Skeletal muscle tissue (tissue), 4 donors: ENCODE measurements around the gene DLG5. TPM values are rescaled to one million over a fixed set of nuclear protein-coding genes. Genes with fewer than 3 reads are reported as not detected.
A peak's percentile ranks its signal among the peaks of the same experiment; 100 is the strongest.

Source experiments
- H3K27ac ChIP-seq: one replicate; pipeline ENCODE4 v1.7.0; 2013; ENCODE audit warnings: mild to moderate bottlenecking, low read depth, low read length, inconsistent platforms
- H3K27me3 ChIP-seq, 3 donors: one replicate each; pipeline ENCODE4 v1.7.0; 2013; ENCODE audit warnings: low read length in 3 of 3; ENCODE audit not compliant: control insufficient read depth in 3 of 3, insufficient read depth in 3 of 3
- H3K36me3 ChIP-seq, 3 donors: one replicate each; pipeline ENCODE4 v1.7.0; 2013; ENCODE audit warnings: low read length in 3 of 3; ENCODE audit not compliant: control insufficient read depth in 3 of 3, insufficient read depth in 3 of 3
- H3K4me1 ChIP-seq, 3 donors: one replicate each; pipeline ENCODE4 v1.7.0; 2013; ENCODE audit warnings: low read length in 3 of 3, mild to moderate bottlenecking in 3 of 3; ENCODE audit not compliant: control insufficient read depth in 3 of 3, insufficient read depth in 3 of 3
- H3K4me3 ChIP-seq, 3 donors: one replicate each; pipeline ENCODE4 v1.7.0; 2013; ENCODE audit warnings: low read length in 3 of 3
- H3K9ac ChIP-seq, 3 donors: one replicate each; pipeline ENCODE4 v1.7.0; 2013; ENCODE audit warnings: low read length in 3 of 3, mild to moderate bottlenecking in 3 of 3, moderate library complexity in 2 of 3, low read depth in 1 of 3
- H3K9me3 ChIP-seq, 3 donors: one replicate each; pipeline ENCODE4 v1.7.0; 2013; ENCODE audit warnings: low read length in 3 of 3; ENCODE audit not compliant: control insufficient read depth in 3 of 3
- total RNA-seq: library from RNA; depleted of rRNA; stranded (reverse); fragments of >200 nt; gene quantifications from one replicate; pipeline ENCODE4 v1.2.3, GENCODE V29; 2014
- donor health status: Osteomylitis.

DLG5 gene
- total RNA-seq, 1 donor from 2014 or later: 14.1 TPM

DNA sequence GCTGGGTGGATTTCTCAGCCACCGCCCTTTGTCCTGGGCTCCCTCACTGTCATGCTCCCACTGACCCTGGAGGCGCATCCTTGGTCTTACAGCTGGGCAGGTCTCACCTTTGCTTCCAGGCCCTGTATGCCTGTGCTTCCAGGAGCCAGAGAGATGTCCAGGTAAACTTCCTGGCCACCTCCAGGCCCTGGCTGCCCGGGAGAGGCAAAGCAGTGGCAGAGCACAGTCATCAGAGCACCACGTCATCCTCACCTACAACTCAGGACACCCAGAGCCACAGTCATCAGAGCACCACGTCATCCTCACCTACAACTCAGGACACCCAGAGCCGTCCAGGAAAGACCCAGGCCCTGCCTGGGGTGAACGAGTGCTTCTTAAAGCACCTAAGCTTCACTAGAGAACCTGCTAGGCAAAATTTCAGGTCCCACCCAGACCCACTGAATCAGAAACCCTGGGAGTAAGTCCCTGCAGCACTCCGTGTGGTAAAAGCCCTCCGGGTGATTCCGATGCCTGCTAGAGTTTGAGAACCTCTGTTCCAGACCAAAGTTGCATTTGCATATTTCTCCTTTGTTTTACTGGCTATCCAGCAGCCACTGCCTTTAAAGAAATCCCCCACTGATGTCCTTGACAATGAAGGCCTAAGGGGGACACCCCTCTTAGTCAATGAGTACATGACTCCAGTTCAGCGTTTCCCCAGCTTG, 62.3 kb downstream of the DLG5 start:
- Histone ChIP-seq H3K4me3 (no peak overlapping the region), H3K27ac (no peak overlapping the region), H3K9me3 (no peaks in the 10 kb centered on the region), H3K4me1 (peaks cover 14 to 22% (median 22%) of the 10 kb centered on the region in 3 donors), H3K9ac (no peak overlapping the region), H3K27me3 (no peaks in the 10 kb centered on the region), H3K36me3 (peaks cover 8 to 14% (median 10%) of the 10 kb centered on the region in 3 donors)

DNA sequence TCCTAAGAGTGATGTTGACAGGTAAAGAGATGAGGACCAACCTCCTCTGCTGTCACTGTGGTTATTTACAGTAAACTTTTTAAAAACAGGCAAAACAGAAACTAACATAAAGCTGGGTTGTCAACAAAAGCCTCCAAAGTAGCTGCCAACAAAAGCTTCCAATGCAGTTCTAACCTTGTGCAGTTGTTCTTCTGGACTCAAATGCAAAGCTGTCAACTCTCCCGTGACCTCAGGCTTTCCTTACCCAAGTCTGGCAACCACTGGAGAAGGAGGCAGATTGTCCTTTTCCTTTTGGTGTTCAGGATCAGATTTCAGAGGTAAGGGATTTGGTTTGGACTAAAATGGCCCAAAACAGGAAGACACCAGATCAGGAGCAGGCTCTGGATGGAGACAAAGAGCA, 63.1 kb downstream of the DLG5 start:
- no peaks in the 10 kb centered on the region for H3K9me3 ChIP-seq
- H3K36me3 ChIP-seq: peaks cover 8 to 10% (median 10%) of the 10 kb centered on the region in 3 donors
- H3K4me3 ChIP-seq: no peak overlapping the region
- no peak overlapping the region for H3K27ac ChIP-seq
- H3K4me1 ChIP-seq: peaks cover 14 to 22% (median 20%) of the 10 kb centered on the region in 3 donors
- H3K27me3 ChIP-seq: no peaks in the 10 kb centered on the region
- peak overlapping the region in 1 of 3 donors; percentile 11 for H3K9ac ChIP-seq

DNA sequence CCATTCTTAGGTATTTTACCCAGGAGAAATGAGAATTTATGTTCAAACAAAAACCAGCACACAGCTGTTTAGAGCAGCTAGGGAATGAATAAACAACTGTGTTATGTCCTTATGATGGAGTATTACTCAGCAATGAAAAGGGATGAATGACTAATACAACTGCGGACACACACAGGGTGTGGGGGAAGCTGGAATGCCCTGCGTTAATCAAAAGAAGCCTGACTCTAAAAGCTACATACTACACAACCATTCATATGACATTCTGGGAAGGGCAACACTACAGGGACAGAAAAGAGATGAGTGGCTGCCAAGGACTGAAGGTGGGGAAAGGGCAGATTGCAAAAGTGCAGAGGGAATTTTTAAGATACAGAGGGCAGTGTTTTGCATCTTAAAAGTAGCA, 64.0 kb downstream of the DLG5 start:
- Histone ChIP-seq H3K27me3 (no peaks in the 10 kb centered on the region), H3K4me1 (peaks cover 14 to 22% (median 20%) of the 10 kb centered on the region in 3 donors), H3K9me3 (no peaks in the 10 kb centered on the region), H3K27ac (no peak overlapping the region), H3K36me3 (peaks cover 8 to 11% (median 10%) of the 10 kb centered on the region in 3 donors), H3K4me3 (no peak overlapping the region), H3K9ac (no peak overlapping the region)

DNA sequence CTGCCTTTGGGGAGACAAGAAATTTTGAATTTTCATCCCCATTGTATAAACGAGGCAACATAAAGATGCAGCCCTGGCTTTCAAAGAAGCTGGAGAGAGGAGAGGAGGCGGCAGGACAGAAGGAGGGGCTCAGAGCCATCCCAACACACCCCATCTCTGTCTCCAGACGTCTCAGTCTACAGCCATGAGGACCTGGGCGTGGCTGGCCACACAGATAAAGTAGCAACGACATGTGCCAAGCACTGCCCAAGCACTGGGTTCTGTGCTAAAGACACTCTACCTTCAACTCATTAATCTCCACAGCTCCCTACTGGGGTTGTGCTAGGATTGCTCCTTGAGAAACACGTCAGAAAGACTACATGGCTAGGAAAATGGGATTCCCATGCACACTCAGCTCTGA, 65.2 kb downstream of the DLG5 start:
- H3K27ac ChIP-seq: no peak overlapping the region
- H3K27me3 ChIP-seq: no peaks in the 10 kb centered on the region
- peaks cover 4 to 8% (median 6%) of the 10 kb centered on the region in 3 donors for H3K36me3 ChIP-seq
- no peak overlapping the region for H3K9ac ChIP-seq
- H3K9me3 ChIP-seq: no peaks in the 10 kb centered on the region
- H3K4me1 ChIP-seq: peaks cover 14 to 22% (median 20%) of the 10 kb centered on the region in 3 donors
- no peak overlapping the region for H3K4me3 ChIP-seq

DNA sequence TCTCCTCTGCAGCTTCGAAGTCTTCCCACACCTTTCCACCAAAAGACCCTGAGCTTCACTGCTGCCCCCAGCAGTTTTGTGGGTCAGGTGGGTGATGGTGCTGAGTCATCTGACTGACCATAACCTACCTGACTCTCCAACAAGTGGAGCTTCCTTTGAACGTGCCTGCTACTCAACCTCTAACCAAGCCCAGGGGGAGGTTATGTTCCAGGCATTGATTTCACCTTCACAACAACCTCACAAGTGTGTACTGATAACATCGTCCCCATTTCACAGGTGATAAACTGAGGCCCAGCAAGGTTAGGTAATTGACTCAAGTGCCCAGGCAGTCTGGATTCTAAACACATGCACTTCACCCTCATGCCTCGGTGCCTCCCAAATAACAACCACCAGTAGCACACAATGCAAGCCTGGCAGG, 66.7 kb downstream of the DLG5 start:
- Histone ChIP-seq H3K27me3 (no peaks in the 10 kb centered on the region), H3K36me3 (peaks cover 9 to 10% (median 10%) of the 10 kb centered on the region in 3 donors), H3K4me1 (peaks cover 5 to 14% (median 11%) of the 10 kb centered on the region in 3 donors), H3K27ac (no peak overlapping the region), H3K4me3 (no peak overlapping the region), H3K9me3 (no peaks in the 10 kb centered on the region), H3K9ac (no peak overlapping the region)

DNA sequence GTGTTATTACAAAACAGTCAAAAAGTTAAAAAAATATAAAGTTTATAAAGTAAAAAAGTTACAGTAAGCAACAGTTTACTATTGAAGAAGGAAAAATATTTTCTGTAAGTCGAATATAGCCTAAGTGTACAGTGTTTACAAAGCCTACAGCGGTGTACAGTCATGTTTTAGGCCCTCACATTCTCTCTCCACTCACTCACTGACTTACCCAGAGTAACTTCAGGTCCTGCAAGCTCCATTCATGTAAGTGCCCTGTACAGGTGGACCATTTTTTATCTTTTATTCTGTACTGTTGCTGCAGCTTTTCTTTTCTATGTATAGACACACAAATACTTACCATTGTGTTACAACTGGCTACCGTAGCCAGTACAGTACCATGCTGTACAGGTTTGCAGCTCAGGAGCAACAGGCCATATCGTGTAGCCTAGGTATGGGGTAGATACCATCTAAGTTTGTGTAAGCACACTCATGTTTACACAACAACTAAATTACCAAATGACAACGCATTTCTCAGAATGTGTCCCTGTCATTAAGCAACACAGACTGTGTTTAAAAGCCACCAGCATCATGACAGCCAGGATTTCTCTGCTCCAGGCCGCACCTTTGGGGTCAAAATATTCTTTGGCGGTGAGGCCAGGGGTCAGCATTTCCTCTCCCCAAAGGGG, 67.2 kb downstream of the DLG5 start:
- Histone ChIP-seq H3K9ac (no peak overlapping the region), H3K4me3 (no peak overlapping the region), H3K27me3 (no peaks in the 10 kb centered on the region), H3K36me3 (peaks cover 11% of the 10 kb centered on the region in 3 donors), H3K4me1 (peaks cover 0 to 14% (median 11%) of the 10 kb centered on the region in 3 donors), H3K9me3 (no peaks in the 10 kb centered on the region), H3K27ac (no peak overlapping the region)

DNA sequence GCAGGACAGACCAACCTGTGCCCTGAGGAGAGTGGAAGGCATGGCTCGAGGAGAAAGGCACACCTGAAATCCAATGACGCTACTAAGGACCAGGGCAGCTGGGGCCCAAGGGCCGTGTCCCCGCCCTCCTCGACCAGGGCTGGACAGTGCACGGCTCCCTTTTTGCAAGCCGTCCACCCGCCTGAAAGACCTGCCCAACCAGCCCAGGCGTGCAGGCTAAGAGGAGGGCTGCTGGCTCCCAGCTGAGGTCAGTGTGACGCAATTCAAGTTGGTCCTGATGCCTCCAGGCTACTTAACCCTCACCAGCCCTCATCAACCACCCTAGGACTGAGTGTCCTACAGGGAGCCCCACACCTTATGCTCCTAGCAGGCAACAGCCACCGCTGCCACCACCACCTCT, 69.3 kb downstream of the DLG5 start:
- Histone ChIP-seq H3K36me3 (peaks cover 23 to 27% (median 25%) of the 10 kb centered on the region in 3 donors), H3K4me3 (no peak overlapping the region), H3K9me3 (no peaks in the 10 kb centered on the region), H3K27ac (no peak overlapping the region), H3K4me1 (peaks cover 0 to 6% (median 2%) of the 10 kb centered on the region in 3 donors), H3K9ac (no peak overlapping the region), H3K27me3 (no peaks in the 10 kb centered on the region)

DNA sequence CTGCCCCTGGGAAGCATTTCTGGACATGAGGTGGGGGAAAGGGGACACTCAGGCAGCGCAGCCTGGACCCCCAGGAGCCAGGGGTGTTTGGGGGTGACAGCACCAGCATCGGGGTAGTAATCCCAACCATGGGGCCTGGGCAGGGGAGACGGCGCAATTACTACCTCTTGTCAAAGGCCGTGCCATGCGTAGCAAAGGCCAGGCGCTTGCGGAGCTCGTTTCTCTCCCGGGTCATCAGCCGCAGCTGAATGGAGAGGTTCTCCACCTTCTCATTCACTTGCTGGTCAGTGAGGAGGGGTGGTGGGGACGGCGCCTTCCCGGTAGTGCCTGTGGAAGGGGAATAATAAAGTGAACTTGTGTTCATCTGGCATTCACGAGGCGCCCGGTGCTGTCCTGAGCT, 70.0 kb downstream of the DLG5 start:
- H3K27ac ChIP-seq: no peak overlapping the region
- no peak overlapping the region for H3K4me3 ChIP-seq
- no peaks in the 10 kb centered on the region for H3K9me3 ChIP-seq
- H3K27me3 ChIP-seq: no peaks in the 10 kb centered on the region
- peaks cover 25 to 30% (median 26%) of the 10 kb centered on the region in 3 donors for H3K36me3 ChIP-seq
- no peak overlapping the region for H3K9ac ChIP-seq
- H3K4me1 ChIP-seq: peaks cover 0 to 4% (median 2%) of the 10 kb centered on the region in 3 donors

DNA sequence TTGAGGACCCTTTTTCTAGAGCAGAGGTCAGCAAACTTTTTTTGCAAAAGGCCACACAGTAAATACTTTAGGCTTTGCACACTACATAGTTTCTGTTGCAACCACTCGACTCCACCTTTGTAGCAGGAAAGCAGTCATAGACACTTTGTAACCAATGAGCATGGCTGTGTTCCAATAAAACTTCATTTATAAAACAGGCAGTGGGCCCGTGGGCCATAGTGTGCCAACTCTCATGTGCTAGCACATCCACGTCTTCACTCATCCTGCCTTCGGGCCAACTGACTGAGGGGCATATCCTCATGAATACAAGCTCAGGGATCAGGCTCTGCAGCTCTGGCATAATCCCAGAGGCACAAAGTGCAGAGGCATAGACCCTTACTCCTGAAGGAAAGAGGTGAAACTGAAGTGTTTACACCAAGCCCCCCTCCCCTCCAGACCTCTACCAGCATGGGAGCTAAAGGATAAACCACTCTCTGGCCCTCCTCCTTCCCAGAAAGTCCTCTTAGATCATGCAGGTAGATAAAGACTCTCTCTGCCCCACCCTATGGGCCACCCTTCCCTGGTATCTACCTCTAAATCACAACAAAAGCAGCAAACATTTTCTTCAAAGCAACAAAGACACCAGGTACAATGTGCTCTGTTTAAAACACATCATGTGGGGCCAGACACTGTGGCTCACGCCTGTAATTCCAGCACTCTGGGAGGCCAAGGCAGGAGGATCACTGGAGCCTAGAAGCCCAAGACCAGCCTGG, 71.0 kb downstream of the DLG5 start:
- no peak overlapping the region for H3K27ac ChIP-seq
- H3K27me3 ChIP-seq: no peaks in the 10 kb centered on the region
- H3K4me1 ChIP-seq: peaks cover 0 to 2% (median 0%) of the 10 kb centered on the region in 3 donors
- H3K36me3 ChIP-seq: peaks cover 25 to 35% (median 34%) of the 10 kb centered on the region in 3 donors
- H3K4me3 ChIP-seq: no peak overlapping the region
- H3K9me3 ChIP-seq: no peaks in the 10 kb centered on the region
- no peak overlapping the region for H3K9ac ChIP-seq
